H1 (cell line): ENCODE measurements around the gene AKAP12. TPM values are rescaled to one million over a fixed set of nuclear protein-coding genes. Genes with fewer than 3 reads are reported as not detected.

Experiments used
- CHD2 ChIP-seq: IDR thresholded peaks from 2 replicates; pipeline ENCODE4 v1.6.1; 2012; ENCODE audit warnings: low read length, improper control_type of control experiment
- GABPA ChIP-seq: IDR thresholded peaks from 2 replicates; pipeline ENCODE4 v1.6.1; 2011; ENCODE audit warnings: mild to moderate bottlenecking, low read length, moderate library complexity, borderline replicate concordance; ENCODE audit not compliant: insufficient read depth
- KDM4A ChIP-seq: IDR thresholded peaks from one replicate; pipeline ENCODE4 v1.7.1; 2012; ENCODE audit warnings: low read depth, mild to moderate bottlenecking, moderate library complexity, low read length, inconsistent platforms; ENCODE audit not compliant: severe bottlenecking
- MAFK ChIP-seq: IDR thresholded peaks from 2 replicates; pipeline ENCODE4 v1.6.1; 2012; ENCODE audit warnings: low read depth, mild to moderate bottlenecking, improper control_type of control experiment, low read length
- NANOG ChIP-seq: IDR thresholded peaks from 2 replicates; pipeline ENCODE4 v1.6.1; 2011; ENCODE audit warnings: low read length, low read depth, mild to moderate bottlenecking, inconsistent platforms; ENCODE audit not compliant: insufficient read depth, poor library complexity, severe bottlenecking
- POLR2A ChIP-seq, 2 experiments: IDR thresholded peaks; 1 replicate in 1 of 2; 2 replicates in 1 of 2; pipeline ENCODE4 v1.6.1; 2011; ENCODE audit warnings: low read depth in 2 of 2, low read length in 2 of 2, mild to moderate bottlenecking in 2 of 2; ENCODE audit errors: control extremely low read depth in 1 of 2
- SIN3A ChIP-seq, 2 experiments: IDR thresholded peaks in 1 of 2; conservative IDR thresholded peaks in 1 of 2; 2 replicates each; pipeline ENCODE4 v1.6.1; 2011 to 2012; ENCODE audit warnings: low read length in 2 of 2, improper control_type of control experiment in 1 of 2, low read depth in 1 of 2, mild to moderate bottlenecking in 1 of 2
- SP4 ChIP-seq: IDR thresholded peaks from 2 replicates; pipeline ENCODE4 v1.6.1; 2012; ENCODE audit warnings: low read length, inconsistent platforms
- TAF7 ChIP-seq: optimal IDR thresholded peaks from 2 replicates; pipeline ENCODE3; 2011; ENCODE audit warnings: low read depth, mild to moderate bottlenecking, inconsistent platforms, low read length, moderate library complexity, borderline replicate concordance
- polyA plus RNA-seq, 7 experiments: library from polyadenylated mRNA; depleted of rRNA in 3 of 7; stranded (reverse) in 5 of 7; unstranded in 2 of 7; fragments of >200 nt in 5 of 7; fragments of 200-250 nt in 2 of 7; gene quantifications; 1 replicate in 5 of 7; 2 replicates in 1 of 7; 4 replicates in 1 of 7; pipeline versions ENCODE4 v1.2.1 to v1.2.3, GENCODE V29; 2011 to 2013; ENCODE audit warnings: missing spikeins in 2 of 7, mixed read lengths in 2 of 7
- total RNA-seq: library from RNA; stranded (reverse); fragmentation: NEBNext Ultra II Directional; extraction: Animal tissue kit (Norgen Biotek cat#: 25700); gene quantifications from 2 replicates; pipeline ENCODE4 v1.2.1, GENCODE V29; 2021

Gene AKAP12
- total and polyA plus RNA-seq, 2 of the 8 experiments (the other 6 are each of a cell fraction or from before 2014, with no cell fraction given): 14.6 to 79.2 TPM

DNA sequence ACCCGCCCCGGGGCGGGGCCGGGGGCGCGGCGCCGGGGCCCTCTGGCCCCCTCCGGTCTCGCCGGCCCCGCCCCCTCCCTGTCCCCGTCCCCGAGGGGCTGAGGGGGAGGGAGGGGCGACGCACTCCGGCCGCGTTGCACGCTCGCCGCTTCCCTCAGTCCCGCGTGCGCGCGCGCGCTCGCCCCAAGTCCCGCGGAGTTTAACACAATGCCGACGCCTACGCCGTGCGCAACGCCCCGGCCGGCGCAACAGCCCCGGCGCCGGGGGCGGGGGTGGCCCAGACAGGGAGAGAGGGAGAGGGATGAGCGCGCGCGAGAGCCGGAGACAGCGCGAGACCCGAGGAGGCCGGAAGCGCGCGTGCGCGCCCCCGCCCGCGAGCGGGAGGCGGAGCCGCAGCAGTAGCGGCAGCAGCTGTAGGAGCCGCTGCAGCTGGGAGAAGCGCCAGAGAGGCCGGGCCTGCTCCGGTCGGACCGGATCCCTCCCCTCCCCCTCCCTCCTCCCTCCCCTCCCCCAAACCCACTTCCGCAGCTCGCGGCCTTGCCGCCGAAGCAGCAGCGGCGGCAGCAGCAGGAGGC is 150.6 kb downstream of the AKAP12 start (continued):
- TF ChIP-seq NANOG (no peak), GABPA (no peak), SP4 (peak; percentile 18; the same call in 1 of the 2 replicates), MAFK (no peak), TAF7 (peak; percentile 69), POLR2A (IDR thresholded peaks at IDR 0.05; ENCODE audit: control extremely low read depth in 1 of 2, low read depth in 2 of 2, low read length in 2 of 2) (peak in 1 of 2 experiments; percentile 89; a peak in 1 of 3 replicates), KDM4A (peak; percentile 66), SIN3A (conservative IDR thresholded peaks at IDR 0.05 in 1 of 2, IDR thresholded peaks at IDR 0.05 in 1 of 2; ENCODE audit: low read depth in 1 of 2, low read length in 2 of 2) (peak in 1 of 2 experiments; percentile 27; a peak in 2 of 4 replicates), CHD2 (peak; percentile 97)
